DOHH2 (cell line): Measurements from ENCODE around the gene B3GLCT.
"Not testable (repeated sequence)": the region's sequence is repeated elsewhere in the genome, so short reads cannot be mapped to it uniquely, and the experiment has no call there.

Experiments used
- H3F3A ChIP-seq: fragments of 200-600 bp; sonication (generic), shearing (Covaris generic); 2 replicates; pipeline ENCODE4 v1.6.0; 2016; ENCODE audit warnings: antibody characterized with exemption, mild to moderate bottlenecking; ENCODE audit not compliant: control insufficient read depth, insufficient read depth
- H3K27ac ChIP-seq: fragments of 200-600 bp; sonication (generic); 2 replicates; pipeline ENCODE4 v1.5.1; 2014; ENCODE audit warnings: low read depth, mild to moderate bottlenecking, low read length, moderate library complexity
- H3K27me3 ChIP-seq: fragments of 200-600 bp; sonication (generic); 2 replicates; pipeline ENCODE4 v1.6.1; 2014; ENCODE audit warnings: mild to moderate bottlenecking, low read length, mixed read lengths; ENCODE audit not compliant: control insufficient read depth
- H3K36me3 ChIP-seq: fragments of 200-600 bp; sonication (generic); 2 replicates; pipeline ENCODE4 v1.6.1; 2014; ENCODE audit warnings: mild to moderate bottlenecking, low read length, moderate library complexity, mixed read lengths; ENCODE audit not compliant: control insufficient read depth
- H3K4me1 ChIP-seq: fragments of 200-600 bp; sonication (generic); 2 replicates; pipeline ENCODE4 v1.6.1; 2014; ENCODE audit warnings: mild to moderate bottlenecking, low read length, mixed read lengths; ENCODE audit not compliant: control insufficient read depth
- H3K4me2 ChIP-seq: fragments of 200-600 bp; sonication (generic); 2 replicates; pipeline ENCODE4 v1.6.0; 2014; ENCODE audit warnings: mild to moderate bottlenecking, low read length, moderate library complexity
- H3K4me3 ChIP-seq: fragments of 200-600 bp; sonication (generic); 2 replicates; pipeline ENCODE4 v1.5.1; 2014; ENCODE audit warnings: mild to moderate bottlenecking, low read length, mixed read lengths
- H3K79me2 ChIP-seq: fragments of 200-600 bp; sonication (generic); 2 replicates; pipeline ENCODE4 v1.6.1; 2014; ENCODE audit warnings: mild to moderate bottlenecking, low read length, mixed read lengths; ENCODE audit not compliant: control insufficient read depth
- H3K9me2 ChIP-seq: fragments of 200-600 bp; sonication (generic); replicated peaks from 2 replicates; pipeline ENCODE4 v1.6.1; 2014; ENCODE audit warnings: mild to moderate bottlenecking, low read length, mixed read lengths; ENCODE audit not compliant: control insufficient read depth
- H3K9me3 ChIP-seq: fragments of 200-600 bp; sonication (generic); 2 replicates; pipeline ENCODE4 v1.6.1; 2014; ENCODE audit warnings: antibody characterized with exemption, low read length, mixed read lengths; ENCODE audit not compliant: control insufficient read depth, insufficient read depth
- H4K20me1 ChIP-seq: fragments of 200-600 bp; sonication (generic); 2 replicates; pipeline ENCODE4 v1.6.0; 2014; ENCODE audit warnings: low read depth, mild to moderate bottlenecking, antibody characterized with exemption, low read length, moderate library complexity; ENCODE audit not compliant: control insufficient read depth, insufficient read depth
- CTCF ChIP-seq: fragments of 200-600 bp; sonication (generic); IDR thresholded peaks from one replicate; pipeline ENCODE4 v1.5.1; 2014; ENCODE audit warnings: antibody characterized with exemption, mild to moderate bottlenecking, low read depth, low read length; ENCODE audit not compliant: poor library complexity, severe bottlenecking
- EZH2phosphoT487 ChIP-seq: fragments of 200-600 bp; sonication (generic); IDR thresholded peaks from 2 replicates; pipeline ENCODE4 v1.6.1; 2017; ENCODE audit warnings: borderline replicate concordance, mild to moderate bottlenecking, antibody characterized with exemption, low read length, moderate library complexity, mixed read lengths

Gene B3GLCT

GRCh38 chr13:31172535-31172934 is 27.2 kb upstream of the B3GLCT start:
- no peaks in the 10 kb centered on the region for H3F3A ChIP-seq
- TF ChIP-seq CTCF (no peak), EZH2phosphoT487 (no peak)
- H3K9me2 ChIP-seq = no peaks in the 10 kb centered on the region
- no peaks in the 10 kb centered on the region for H4K20me1 ChIP-seq
- H3K4me1 ChIP-seq = no peaks in the 10 kb centered on the region
- H3K79me2 ChIP-seq = no peaks in the 10 kb centered on the region
- H3K27me3 ChIP-seq = no peaks in the 10 kb centered on the region
- no peak overlapping the region for H3K4me2 ChIP-seq
- no peaks in the 10 kb centered on the region for H3K36me3 ChIP-seq
- H3K4me3 ChIP-seq = no peak overlapping the region
- H3K27ac ChIP-seq = no peak overlapping the region
- H3K9me3 ChIP-seq = 0 out of 2 replicates have a peak, but pooled peaks cover 4% of the 10 kb centered on the region

- Histone ChIP-seq H3K4me3 (no peak overlapping the region), H3K27ac (no peak overlapping the region), H4K20me1 (no peaks in the 10 kb centered on the region), H3K4me2 (no peak overlapping the region), H3K4me1 (no peaks in the 10 kb centered on the region), H3K36me3 (no peaks in the 10 kb centered on the region), H3F3A (no peaks in the 10 kb centered on the region), H3K79me2 (no peaks in the 10 kb centered on the region), H3K9me2 (no peaks in the 10 kb centered on the region), H3K9me3 (0 out of 2 replicates have a peak, but pooled peaks cover 5% of the 10 kb centered on the region), H3K27me3 (no peaks in the 10 kb centered on the region)
- TF ChIP-seq CTCF (no peak), EZH2phosphoT487 (no peak)
These were observed 25.8 kb upstream of the B3GLCT start for GRCh38 chr13:31174018-31174417.

GRCh38 chr13:31175847-31176532 is 23.8 kb upstream of the B3GLCT start:
- Histone ChIP-seq H3K4me3 (no peak overlapping the region), H3K79me2 (no peaks in the 10 kb centered on the region), H3K9me2 (no peaks in the 10 kb centered on the region), H3K27me3 (no peaks in the 10 kb centered on the region), H3K9me3 (0 out of 2 replicates have a peak, but pooled peaks cover 5% of the 10 kb centered on the region), H4K20me1 (no peaks in the 10 kb centered on the region), H3K4me1 (no peaks in the 10 kb centered on the region), H3K4me2 (no peak overlapping the region), H3K36me3 (no peaks in the 10 kb centered on the region), H3F3A (no peaks in the 10 kb centered on the region), H3K27ac (no peak overlapping the region)
- no peak for TF ChIP-seq EZH2phosphoT487
- TF ChIP-seq CTCF = no peak

- not testable (repeated sequence) for H3K9me2 ChIP-seq, H3K9me3 ChIP-seq, H3F3A ChIP-seq, H3K27me3 ChIP-seq, H3K27ac ChIP-seq, H3K4me2 ChIP-seq, H3K4me3 ChIP-seq, H3K4me1 ChIP-seq, H3K79me2 ChIP-seq, H4K20me1 ChIP-seq, H3K36me3 ChIP-seq
These were observed 21.8 kb upstream of the B3GLCT start for GRCh38 chr13:31177813-31178495.
